Left lung (tissue), 10 donors: ENCODE results near the gene TSHZ2. TPM values are rescaled to one million over a fixed set of nuclear protein-coding genes. Genes with fewer than 3 reads are reported as not detected.

Source experiments
- ATAC-seq: fragments of 200-7000 bp; cut with Tn5 transposase; one replicate; pipeline ENCODE4 v1.9.1; 2020; ENCODE audit warnings: moderate library complexity
- DNase-seq, 4 donors: peaks; one replicate each; pipeline ENCODE4 v3.0.0-alpha.2; 2013 to 2020
- H3K27ac ChIP-seq, 2 donors: fragments of 200-600 bp; sonication (generic) in 1 of 2; one replicate each; pipeline versions ENCODE4 v1.5.0 to v1.8.0; 2020 to 2021
- H3K27me3 ChIP-seq, 2 donors: fragments of 200-600 bp; sonication (generic) in 1 of 2; one replicate each; pipeline versions ENCODE4 v1.5.0 to v1.8.0; 2020 to 2021
- H3K36me3 ChIP-seq, 2 donors: fragments of 200-600 bp; sonication (generic) in 1 of 2; one replicate each; pipeline versions ENCODE4 v1.5.0 to v1.8.0; 2020 to 2021
- H3K4me1 ChIP-seq, 2 donors: fragments of 200-600 bp; one replicate each; pipeline ENCODE4 v1.8.0; 2021
- H3K4me3 ChIP-seq, 2 donors: fragments of 200-600 bp; sonication (generic) in 1 of 2; one replicate each; pipeline versions ENCODE4 v1.5.0 to v1.8.0; 2020 to 2021; ENCODE audit warnings: mild to moderate bottlenecking in 1 of 2
- H3K9me3 ChIP-seq, 2 donors: fragments of 200-600 bp; sonication (generic) in 1 of 2; one replicate each; pipeline versions ENCODE4 v1.5.0 to v1.8.0; 2020 to 2021
- CTCF ChIP-seq, 2 donors: fragments of 200-600 bp; sonication (generic) in 1 of 2; IDR thresholded peaks; one replicate each; pipeline versions ENCODE4 v1.5.0 to v1.8.0; 2021; ENCODE audit warnings: antibody characterized with exemption in 2 of 2
- intact Hi-C, 2 donors: fragments of 100-400 bp; cut with DNase I; formaldehyde crosslinking; loops; one replicate each; pipeline versions ENCODE4 v1.11.2 to v1.14.2; 2022
- polyA plus RNA-seq, 6 donors: library from polyadenylated mRNA; unstranded; fragments of 120-200 nt; gene quantifications; one replicate each; pipeline ENCODE4 v1.2.1, GENCODE V29; 2013; ENCODE audit not compliant: insufficient read length in 6 of 6
- total RNA-seq, 2 donors: library from RNA; stranded (reverse); fragmentation: NEBNext Ultra II Directional; extraction: Animal tissue kit (Norgen Biotek cat#: 25700); gene quantifications; one replicate each; pipeline ENCODE4 v1.2.1, GENCODE V29; 2021
- donor health status: DM: no; HTN: yes; CAD: no.
- donor health status: DM: no; HTN: no; CAD: no.

TSHZ2 gene
- total and polyA plus RNA-seq, 8 donors, result 7.6 to 20.7 (median 13.9) TPM

DNA sequence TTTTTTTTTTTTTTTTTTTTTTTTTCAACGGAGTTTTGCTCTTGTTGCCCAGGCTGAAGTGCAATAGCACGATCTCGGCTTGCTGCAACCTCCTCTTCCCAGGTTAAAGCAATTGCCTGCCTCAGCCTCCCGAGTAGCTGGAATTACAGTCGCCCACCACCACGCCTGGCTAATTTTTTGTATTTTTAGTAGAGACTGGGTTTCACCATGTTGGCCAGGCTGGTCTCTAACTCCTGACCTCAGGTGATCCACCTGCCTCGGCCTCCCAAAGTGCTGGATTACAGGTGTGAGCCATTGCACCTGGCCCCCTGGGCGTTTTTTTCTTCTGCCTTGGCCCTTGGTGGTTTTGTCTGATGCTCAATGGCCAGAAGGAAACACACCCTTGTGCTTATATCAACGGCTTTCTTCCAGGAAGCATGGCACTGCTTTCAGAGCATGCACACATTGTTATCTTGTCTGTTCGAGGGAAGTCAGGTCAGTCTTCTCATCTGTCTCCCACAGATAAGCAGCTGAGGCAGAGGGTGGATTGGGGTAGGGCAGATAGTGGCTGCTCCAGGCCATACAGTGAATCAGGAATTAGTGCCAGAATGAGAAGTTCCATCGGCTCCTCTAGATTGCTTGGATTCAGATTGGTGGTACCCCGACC lies 203.1 kb downstream of the TSHZ2 start:
- no peaks in the 10 kb centered on the region for H3K9me3 ChIP-seq
- no peak for TF ChIP-seq CTCF (IDR thresholded peaks at IDR 0.05)
- no peaks in the 10 kb centered on the region for H3K4me1 ChIP-seq
- peaks cover 0 to 13% of the 10 kb centered on the region in 2 donors for H3K27me3 ChIP-seq
- no peaks in the 10 kb centered on the region for H3K36me3 ChIP-seq
- H3K27ac ChIP-seq, result no peak overlapping the region
- H3K4me3 ChIP-seq, result no peak overlapping the region
- no peak for ATAC-seq
- intact Hi-C loops, result no loop called here
- no peak for DNase-seq

- ATAC-seq, result no peak
- Histone ChIP-seq H3K36me3 (no peaks in the 10 kb centered on the region), H3K9me3 (no peaks in the 10 kb centered on the region), H3K27me3 (peaks cover 0 to 13% of the 10 kb centered on the region in 2 donors), H3K27ac (no peak overlapping the region), H3K4me3 (no peak overlapping the region), H3K4me1 (no peaks in the 10 kb centered on the region)
- no peak for DNase-seq
- TF ChIP-seq CTCF (IDR thresholded peaks at IDR 0.05), result no peak
- intact Hi-C loops, result no loop called here
Observed at GRCh38 chr20:53176134-53176533, 204.0 kb downstream of the TSHZ2 start.

- Histone ChIP-seq H3K9me3 (no peaks in the 10 kb centered on the region), H3K4me3 (no peak overlapping the region), H3K4me1 (no peaks in the 10 kb centered on the region), H3K27ac (no peak overlapping the region), H3K27me3 (peaks cover 0 to 13% of the 10 kb centered on the region in 2 donors), H3K36me3 (no peaks in the 10 kb centered on the region)
- no peak for TF ChIP-seq CTCF (IDR thresholded peaks at IDR 0.05)
- intact Hi-C loops, result no loop called here
- ATAC-seq (no peak), DNase-seq (no peak)
Observed at GRCh38 chr20:53177687-53178086, 205.5 kb downstream of the TSHZ2 start.

DNA sequence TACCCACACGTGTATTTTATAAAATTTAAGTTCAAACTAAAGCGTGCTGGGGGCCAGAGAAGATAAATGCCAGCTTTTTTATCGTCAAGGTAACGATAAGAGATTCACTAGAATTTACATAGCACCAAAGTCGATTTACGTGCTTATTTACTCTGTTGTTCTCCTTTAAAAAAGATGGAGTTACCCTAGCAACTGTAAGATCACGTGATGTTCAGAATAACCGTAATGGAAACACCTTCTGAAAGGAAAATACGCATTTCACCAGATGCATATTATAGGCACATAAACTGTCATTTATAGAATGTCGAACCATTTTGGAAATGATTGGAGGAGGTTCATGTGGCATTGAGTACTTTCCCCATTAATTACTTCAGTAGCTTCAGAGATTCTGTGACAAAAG lies 207.6 kb downstream of the TSHZ2 start:
- TF ChIP-seq CTCF (IDR thresholded peaks at IDR 0.05), result no peak
- Histone ChIP-seq H3K36me3 (no peaks in the 10 kb centered on the region), H3K4me3 (no peak overlapping the region), H3K4me1 (no peaks in the 10 kb centered on the region), H3K27me3 (peaks cover 0 to 13% of the 10 kb centered on the region in 2 donors), H3K27ac (no peak overlapping the region), H3K9me3 (no peaks in the 10 kb centered on the region)
- ATAC-seq, result no peak
- intact Hi-C loops, result no loop called here
- no peak for DNase-seq

- no peak for DNase-seq
- Histone ChIP-seq H3K9me3 (no peaks in the 10 kb centered on the region), H3K27me3 (peaks cover 0 to 5% of the 10 kb centered on the region in 2 donors), H3K4me3 (no peak overlapping the region), H3K27ac (no peak overlapping the region), H3K4me1 (no peaks in the 10 kb centered on the region), H3K36me3 (no peaks in the 10 kb centered on the region)
- no peak for ATAC-seq
- intact Hi-C loops, result no loop called here
- no peak for TF ChIP-seq CTCF (IDR thresholded peaks at IDR 0.05)
Observed at GRCh38 chr20:53180928-53181362, 208.8 kb downstream of the TSHZ2 start.
